ENCODE measurements around the gene HTR4.

The HTR4 gene

DNA sequence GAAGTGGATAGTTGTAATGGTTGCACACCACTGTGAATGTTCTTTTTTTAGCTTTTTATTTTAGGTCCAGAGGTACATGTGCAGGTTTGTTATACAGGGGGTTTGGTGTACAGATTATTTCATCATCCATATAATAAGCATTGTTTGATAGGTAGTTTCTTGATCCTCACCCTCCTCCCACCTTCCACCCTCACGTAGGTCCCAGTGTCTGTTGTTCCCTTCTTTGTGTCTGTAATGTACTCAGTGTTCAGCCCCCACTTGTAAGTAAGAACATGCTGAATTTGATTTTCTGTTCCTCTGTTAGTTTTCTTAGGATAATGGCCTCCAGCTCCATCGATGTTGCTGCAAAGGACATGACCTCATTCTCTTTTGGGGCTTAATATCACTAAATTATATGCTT, 99.7 kb downstream of the HTR4 start:
- Histone ChIP-seq H2BK5ac (ENCODE audit: low read depth, low read length, poor library complexity) (no peak overlapping the region), H4K91ac (ENCODE audit: low read depth, low read length) (no peak overlapping the region), H2BK12ac (ENCODE audit: low read length) (no peak overlapping the region), H3K27me3 (ENCODE audit: insufficient read depth, low read length) (no peaks in the 10 kb centered on the region), H3K18ac (ENCODE audit: low read length) (no peak overlapping the region), H3K36me3 (ENCODE audit: control insufficient read depth in 1 of 2, insufficient read depth in 2 of 2, low read length in 2 of 2) (no peaks in the 10 kb centered on the region), H3K4ac (ENCODE audit: low read depth, low read length) (no peak overlapping the region), H3K4me2 (ENCODE audit: low read length) (no peak overlapping the region), H3K9ac (ENCODE audit: low read length) (no peak overlapping the region), H3K27ac (ENCODE audit: low read depth, low read length) (no peak overlapping the region), H3K4me1 (ENCODE audit: control insufficient read depth in 1 of 2, insufficient read depth in 2 of 2, low read length in 2 of 2) (peaks cover 0 to 2% of the 10 kb centered on the region in 2 experiments), H4K8ac (ENCODE audit: low read depth, low read length) (no peak overlapping the region), H3K23ac (ENCODE audit: low read length) (no peak overlapping the region), H2AFZ (ENCODE audit: insufficient read depth, low read length, poor library complexity) (no peak overlapping the region), H2AK5ac (ENCODE audit: low read length) (no peak overlapping the region), H3K4me3 (ENCODE audit: low read depth, low read length) (no peak overlapping the region), H3K14ac (ENCODE audit: low read length) (no peak overlapping the region), H4K12ac (ENCODE audit: low read depth, low read length) (no peak overlapping the region), H3K9me3 (ENCODE audit: insufficient read depth, low read depth, low read length) (peaks cover 2% of the 10 kb centered on the region), H3K79me2 (ENCODE audit: control insufficient read depth, insufficient read depth, low read length, poor library complexity) (no peaks in the 10 kb centered on the region), H2BK120ac (ENCODE audit: insufficient read depth, low read length, poor library complexity) (no peak overlapping the region), H3K79me1 (ENCODE audit: low read length) (no peaks in the 10 kb centered on the region)
- no CpG with 5 or more reads among the region's 2 CpGs for WGBS (ENCODE audit: extremely low coverage, insufficient coverage, insufficient read length)
- no peak for DNase-seq

GRCh38 chr5:148543727-148544126, 110.6 kb downstream of the HTR4 start:
- H3K36me3 ChIP-seq (ENCODE audit: control insufficient read depth in 1 of 2, insufficient read depth in 2 of 2, low read length in 2 of 2): no peaks in the 10 kb centered on the region
- no peak overlapping the region for H2AK5ac ChIP-seq (ENCODE audit: low read length)
- no peak overlapping the region for H2AFZ ChIP-seq (ENCODE audit: insufficient read depth, low read length, poor library complexity)
- DNase-seq: no peak
- H3K4me2 ChIP-seq (ENCODE audit: low read length): no peak overlapping the region
- H3K4ac ChIP-seq (ENCODE audit: low read depth, low read length): no peak overlapping the region
- H2BK120ac ChIP-seq (ENCODE audit: insufficient read depth, low read length, poor library complexity): no peak overlapping the region
- no peaks in the 10 kb centered on the region for H3K79me1 ChIP-seq (ENCODE audit: low read length)
- H2BK5ac ChIP-seq (ENCODE audit: low read depth, low read length, poor library complexity): no peak overlapping the region
- no peak overlapping the region for H4K8ac ChIP-seq (ENCODE audit: low read depth, low read length)
- no peaks in the 10 kb centered on the region for H3K79me2 ChIP-seq (ENCODE audit: control insufficient read depth, insufficient read depth, low read length, poor library complexity)
- no peak overlapping the region for H4K91ac ChIP-seq (ENCODE audit: low read depth, low read length)
- no CpG with 5 or more reads among the region's 2 CpGs for WGBS (ENCODE audit: extremely low coverage, insufficient coverage, insufficient read length)
- H3K18ac ChIP-seq (ENCODE audit: low read length): no peak overlapping the region
- H3K4me1 ChIP-seq (ENCODE audit: control insufficient read depth in 1 of 2, insufficient read depth in 2 of 2, low read length in 2 of 2): peaks cover 2 to 3% of the 10 kb centered on the region in 2 experiments
- H3K27me3 ChIP-seq (ENCODE audit: insufficient read depth, low read length): no peaks in the 10 kb centered on the region
- H4K12ac ChIP-seq (ENCODE audit: low read depth, low read length): no peak overlapping the region
- no peak overlapping the region for H2BK12ac ChIP-seq (ENCODE audit: low read length)
- no peak overlapping the region for H3K14ac ChIP-seq (ENCODE audit: low read length)
- no peak overlapping the region for H3K27ac ChIP-seq (ENCODE audit: low read depth, low read length)
- no peak overlapping the region for H3K23ac ChIP-seq (ENCODE audit: low read length)
- no peaks in the 10 kb centered on the region for H3K9me3 ChIP-seq (ENCODE audit: insufficient read depth, low read depth, low read length)
- no peak overlapping the region for H3K9ac ChIP-seq (ENCODE audit: low read length)
- no peak overlapping the region for H3K4me3 ChIP-seq (ENCODE audit: low read depth, low read length)

- peaks cover 2 to 3% of the 10 kb centered on the region in 2 experiments for H3K4me1 ChIP-seq (ENCODE audit: control insufficient read depth in 1 of 2, insufficient read depth in 2 of 2, low read length in 2 of 2)
- H2BK5ac ChIP-seq (ENCODE audit: low read depth, low read length, poor library complexity): no peak overlapping the region
- H3K4ac ChIP-seq (ENCODE audit: low read depth, low read length): no peak overlapping the region
- no peak overlapping the region for H3K14ac ChIP-seq (ENCODE audit: low read length)
- H3K23ac ChIP-seq (ENCODE audit: low read length): no peak overlapping the region
- no peak overlapping the region for H2BK12ac ChIP-seq (ENCODE audit: low read length)
- no peak overlapping the region for H2BK120ac ChIP-seq (ENCODE audit: insufficient read depth, low read length, poor library complexity)
- no peak overlapping the region for H2AFZ ChIP-seq (ENCODE audit: insufficient read depth, low read length, poor library complexity)
- no peaks in the 10 kb centered on the region for H3K27me3 ChIP-seq (ENCODE audit: insufficient read depth, low read length)
- no peak for DNase-seq
- no peak overlapping the region for H4K8ac ChIP-seq (ENCODE audit: low read depth, low read length)
- H3K79me1 ChIP-seq (ENCODE audit: low read length): no peaks in the 10 kb centered on the region
- no peaks in the 10 kb centered on the region for H3K79me2 ChIP-seq (ENCODE audit: control insufficient read depth, insufficient read depth, low read length, poor library complexity)
- H3K9ac ChIP-seq (ENCODE audit: low read length): no peak overlapping the region
- no peak overlapping the region for H3K18ac ChIP-seq (ENCODE audit: low read length)
- no peak overlapping the region for H4K12ac ChIP-seq (ENCODE audit: low read depth, low read length)
- H3K27ac ChIP-seq (ENCODE audit: low read depth, low read length): no peak overlapping the region
- H4K91ac ChIP-seq (ENCODE audit: low read depth, low read length): no peak overlapping the region
- H3K4me2 ChIP-seq (ENCODE audit: low read length): no peak overlapping the region
- no peak overlapping the region for H2AK5ac ChIP-seq (ENCODE audit: low read length)
- H3K4me3 ChIP-seq (ENCODE audit: low read depth, low read length): no peak overlapping the region
- H3K9me3 ChIP-seq (ENCODE audit: insufficient read depth, low read depth, low read length): no peaks in the 10 kb centered on the region
- whole genome bisulfite sequencing (ENCODE audit: extremely low coverage, insufficient coverage, insufficient read length): no CpG with 5 or more reads among the region's 1 CpG
- no peaks in the 10 kb centered on the region for H3K36me3 ChIP-seq (ENCODE audit: control insufficient read depth in 1 of 2, insufficient read depth in 2 of 2, low read length in 2 of 2)
These were observed 111.5 kb downstream of the HTR4 start for GRCh38 chr5:148542812-148543211.

- no CpG with 5 or more reads among the region's 6 CpGs for WGBS (ENCODE audit: extremely low coverage, insufficient coverage, insufficient read length)
These were observed 113.1 kb downstream of the HTR4 start for GRCh38 chr5:148541054-148541835.

More at GRCh38 chr5:148541054-148541835, 113.1 kb downstream of the HTR4 start:
- no peak overlapping the region for H4K12ac ChIP-seq (ENCODE audit: low read depth, low read length)
- no peak overlapping the region for H4K91ac ChIP-seq (ENCODE audit: low read depth, low read length)
- H3K79me1 ChIP-seq (ENCODE audit: low read length): no peaks in the 10 kb centered on the region
- H2BK5ac ChIP-seq (ENCODE audit: low read depth, low read length, poor library complexity): no peak overlapping the region
- no peak for DNase-seq
- H3K36me3 ChIP-seq (ENCODE audit: control insufficient read depth in 1 of 2, insufficient read depth in 2 of 2, low read length in 2 of 2): no peaks in the 10 kb centered on the region
- no peak overlapping the region for H3K27ac ChIP-seq (ENCODE audit: low read depth, low read length)
- H3K9ac ChIP-seq (ENCODE audit: low read length): no peak overlapping the region
- no peak overlapping the region for H2AFZ ChIP-seq (ENCODE audit: insufficient read depth, low read length, poor library complexity)
- H3K27me3 ChIP-seq (ENCODE audit: insufficient read depth, low read length): no peaks in the 10 kb centered on the region
- no peak overlapping the region for H2BK12ac ChIP-seq (ENCODE audit: low read length)
- no peak overlapping the region for H3K4me3 ChIP-seq (ENCODE audit: low read depth, low read length)
- no peak overlapping the region for H3K4me2 ChIP-seq (ENCODE audit: low read length)
- H3K23ac ChIP-seq (ENCODE audit: low read length): no peak overlapping the region
- no peak overlapping the region for H2BK120ac ChIP-seq (ENCODE audit: insufficient read depth, low read length, poor library complexity)
- no peaks in the 10 kb centered on the region for H3K79me2 ChIP-seq (ENCODE audit: control insufficient read depth, insufficient read depth, low read length, poor library complexity)
- peaks cover 2 to 3% of the 10 kb centered on the region in 2 experiments for H3K4me1 ChIP-seq (ENCODE audit: control insufficient read depth in 1 of 2, insufficient read depth in 2 of 2, low read length in 2 of 2)
- H3K18ac ChIP-seq (ENCODE audit: low read length): no peak overlapping the region
- no peak overlapping the region for H3K14ac ChIP-seq (ENCODE audit: low read length)
- no peak overlapping the region for H3K4ac ChIP-seq (ENCODE audit: low read depth, low read length)
- no peak overlapping the region for H2AK5ac ChIP-seq (ENCODE audit: low read length)
- no peaks in the 10 kb centered on the region for H3K9me3 ChIP-seq (ENCODE audit: insufficient read depth, low read depth, low read length)
- H4K8ac ChIP-seq (ENCODE audit: low read depth, low read length): no peak overlapping the region

All from trophoblast cell (in vitro differentiated cells and primary cell).